22Rv1 (cell line): ENCODE measurements around the gene NKX2-2.

Experiments used
- CTCF ChIP-seq: fragments of 450-650 bp; IDR thresholded peaks from 2 replicates; pipeline ENCODE4 v1.5.1; 2017; ENCODE audit warnings: mild to moderate bottlenecking
- ZFX ChIP-seq: fragments of 450-650 bp; IDR thresholded peaks from 2 replicates; pipeline ENCODE4 v1.6.1; 2017; ENCODE audit warnings: antibody characterized with exemption, borderline replicate concordance

GRCh38 chr20:21490105-21490504, 23.8 kb downstream of the NKX2-2 start:
- TF ChIP-seq CTCF (no peak), ZFX (no peak)
